Measurements from ENCODE around the gene FAM181A.
A peak's percentile ranks its signal among the peaks of the same experiment; 100 is the strongest.

Gene FAM181A

DNA sequence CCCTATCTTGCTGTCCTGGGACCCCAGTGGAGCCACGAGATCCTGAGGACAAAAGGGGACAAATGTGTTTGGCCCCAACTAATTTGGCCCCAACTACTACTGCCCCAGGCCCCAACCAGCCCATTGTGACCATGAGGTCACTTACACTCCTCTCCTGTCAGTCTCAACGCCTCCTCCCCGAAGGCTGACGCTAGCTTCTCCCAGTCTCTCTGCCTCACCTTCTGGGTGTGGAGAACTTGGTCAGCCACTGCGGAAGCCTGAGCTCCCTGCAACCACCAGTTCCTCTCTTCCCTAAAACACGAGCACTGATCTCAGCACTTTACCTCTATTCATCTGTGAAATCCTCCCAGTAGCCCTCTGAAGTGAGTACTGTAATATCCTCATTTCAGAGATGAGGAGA lies 13.3 kb downstream of the FAM181A start:
- no peaks in the 10 kb centered on the region for H3K27me3 ChIP-seq (ENCODE audit: insufficient read depth, poor library complexity, severe bottlenecking)
- no peak overlapping the region for H3K27ac ChIP-seq (replicated peaks)
- TF ChIP-seq POLR2AphosphoS5 (IDR thresholded peaks at IDR 0.05; ENCODE audit: low read depth) (no peak), SPI1 (IDR thresholded peaks at IDR 0.05; ENCODE audit: borderline replicate concordance, low read depth) (peak; percentile 77; the same call in 1 of the 2 replicates)
- TF ChIP-seq, protein P1, sequence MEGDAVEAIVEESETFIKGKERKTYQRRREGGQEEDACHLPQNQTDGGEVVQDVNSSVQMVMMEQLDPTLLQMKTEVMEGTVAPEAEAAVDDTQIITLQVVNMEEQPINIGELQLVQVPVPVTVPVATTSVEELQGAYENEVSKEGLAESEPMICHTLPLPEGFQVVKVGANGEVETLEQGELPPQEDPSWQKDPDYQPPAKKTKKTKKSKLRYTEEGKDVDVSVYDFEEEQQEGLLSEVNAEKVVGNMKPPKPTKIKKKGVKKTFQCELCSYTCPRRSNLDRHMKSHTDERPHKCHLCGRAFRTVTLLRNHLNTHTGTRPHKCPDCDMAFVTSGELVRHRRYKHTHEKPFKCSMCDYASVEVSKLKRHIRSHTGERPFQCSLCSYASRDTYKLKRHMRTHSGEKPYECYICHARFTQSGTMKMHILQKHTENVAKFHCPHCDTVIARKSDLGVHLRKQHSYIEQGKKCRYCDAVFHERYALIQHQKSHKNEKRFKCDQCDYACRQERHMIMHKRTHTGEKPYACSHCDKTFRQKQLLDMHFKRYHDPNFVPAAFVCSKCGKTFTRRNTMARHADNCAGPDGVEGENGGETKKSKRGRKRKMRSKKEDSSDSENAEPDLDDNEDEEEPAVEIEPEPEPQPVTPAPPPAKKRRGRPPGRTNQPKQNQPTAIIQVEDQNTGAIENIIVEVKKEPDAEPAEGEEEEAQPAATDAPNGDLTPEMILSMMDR (IDR thresholded peaks at IDR 0.05; ENCODE audit: insufficient read depth, low read length): no peak
- TF ChIP-seq, protein P2, sequence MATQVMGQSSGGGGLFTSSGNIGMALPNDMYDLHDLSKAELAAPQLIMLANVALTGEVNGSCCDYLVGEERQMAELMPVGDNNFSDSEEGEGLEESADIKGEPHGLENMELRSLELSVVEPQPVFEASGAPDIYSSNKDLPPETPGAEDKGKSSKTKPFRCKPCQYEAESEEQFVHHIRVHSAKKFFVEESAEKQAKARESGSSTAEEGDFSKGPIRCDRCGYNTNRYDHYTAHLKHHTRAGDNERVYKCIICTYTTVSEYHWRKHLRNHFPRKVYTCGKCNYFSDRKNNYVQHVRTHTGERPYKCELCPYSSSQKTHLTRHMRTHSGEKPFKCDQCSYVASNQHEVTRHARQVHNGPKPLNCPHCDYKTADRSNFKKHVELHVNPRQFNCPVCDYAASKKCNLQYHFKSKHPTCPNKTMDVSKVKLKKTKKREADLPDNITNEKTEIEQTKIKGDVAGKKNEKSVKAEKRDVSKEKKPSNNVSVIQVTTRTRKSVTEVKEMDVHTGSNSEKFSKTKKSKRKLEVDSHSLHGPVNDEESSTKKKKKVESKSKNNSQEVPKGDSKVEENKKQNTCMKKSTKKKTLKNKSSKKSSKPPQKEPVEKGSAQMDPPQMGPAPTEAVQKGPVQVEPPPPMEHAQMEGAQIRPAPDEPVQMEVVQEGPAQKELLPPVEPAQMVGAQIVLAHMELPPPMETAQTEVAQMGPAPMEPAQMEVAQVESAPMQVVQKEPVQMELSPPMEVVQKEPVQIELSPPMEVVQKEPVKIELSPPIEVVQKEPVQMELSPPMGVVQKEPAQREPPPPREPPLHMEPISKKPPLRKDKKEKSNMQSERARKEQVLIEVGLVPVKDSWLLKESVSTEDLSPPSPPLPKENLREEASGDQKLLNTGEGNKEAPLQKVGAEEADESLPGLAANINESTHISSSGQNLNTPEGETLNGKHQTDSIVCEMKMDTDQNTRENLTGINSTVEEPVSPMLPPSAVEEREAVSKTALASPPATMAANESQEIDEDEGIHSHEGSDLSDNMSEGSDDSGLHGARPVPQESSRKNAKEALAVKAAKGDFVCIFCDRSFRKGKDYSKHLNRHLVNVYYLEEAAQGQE (IDR thresholded peaks at IDR 0.05; ENCODE audit: insufficient replicate concordance, low read depth): no peak
- DNase-seq (ENCODE audit: low read depth in 1 of 2, low spot score in 1 of 2): peak in 1 of 2 experiments; percentile 73
- no peak overlapping the region for H3K4me3 ChIP-seq (replicated peaks; ENCODE audit: insufficient read depth, low read length)

DNA sequence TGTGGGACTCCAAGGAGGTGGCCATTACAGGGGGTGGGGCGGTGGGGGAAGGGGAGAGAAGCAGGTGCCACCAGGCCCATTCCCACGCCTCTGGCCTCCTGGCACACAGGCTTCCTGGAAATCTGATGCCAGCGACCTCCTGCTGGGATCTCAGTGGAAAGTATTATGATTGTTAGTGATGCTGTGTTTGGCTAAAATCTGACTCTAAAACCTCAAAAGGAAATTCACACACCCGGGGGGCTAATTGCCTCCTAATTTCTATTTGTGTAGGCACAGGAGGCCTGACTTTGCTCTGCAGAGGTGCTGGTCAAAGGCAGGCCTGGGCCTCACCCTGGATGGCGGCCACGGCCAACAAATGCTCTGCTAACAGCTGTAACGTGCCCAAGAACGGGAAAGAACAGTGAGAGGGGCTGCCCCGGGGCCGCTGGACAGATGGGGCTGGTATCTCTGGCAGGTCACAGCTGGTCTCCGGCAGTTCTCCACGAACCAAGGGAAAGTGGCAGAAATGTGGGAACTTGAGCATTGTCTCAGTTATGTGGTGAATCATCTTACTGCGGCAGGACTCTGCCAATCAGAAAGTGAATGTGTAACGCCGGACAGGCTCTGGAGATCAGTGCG lies 14.3 kb downstream of the FAM181A start:
- Histone ChIP-seq H3K4me3 (replicated peaks; ENCODE audit: insufficient read depth, low read length) (no peak overlapping the region), H3K27ac (replicated peaks) (no peak overlapping the region), H3K27me3 (ENCODE audit: insufficient read depth, poor library complexity, severe bottlenecking) (no peaks in the 10 kb centered on the region)
- TF ChIP-seq, protein P1 (IDR thresholded peaks at IDR 0.05; ENCODE audit: insufficient read depth, low read length): no peak
- TF ChIP-seq GABPA (IDR thresholded peaks at IDR 0.05; ENCODE audit: low read depth): no peak
- TF ChIP-seq SPI1 (IDR thresholded peaks at IDR 0.05; ENCODE audit: borderline replicate concordance, low read depth): no peak
- no peak for TF ChIP-seq POLR2AphosphoS5 (IDR thresholded peaks at IDR 0.05; ENCODE audit: low read depth)
- TF ChIP-seq, protein P2 (IDR thresholded peaks at IDR 0.05; ENCODE audit: insufficient replicate concordance, low read depth): no peak
- no peak for DNase-seq (ENCODE audit: low read depth in 1 of 2, low spot score in 1 of 2)

DNA sequence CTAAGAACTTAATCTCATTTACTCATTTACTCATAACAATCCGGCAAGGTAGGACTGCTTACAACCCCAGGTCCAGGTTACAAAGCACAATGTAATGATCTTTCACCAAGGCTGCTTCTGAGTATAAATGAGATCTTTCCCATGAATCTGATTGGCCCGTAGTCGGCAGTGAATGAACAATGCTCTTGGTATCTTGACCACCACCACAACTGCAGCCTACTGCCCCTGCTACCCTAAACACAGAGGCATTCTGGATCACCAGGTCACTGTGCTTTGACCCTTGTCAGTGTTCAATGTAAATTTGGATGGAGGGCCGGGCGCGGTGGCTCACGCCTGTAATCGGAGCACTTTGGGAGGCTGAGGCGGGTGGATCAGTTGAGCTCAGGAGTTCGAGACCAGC lies 15.9 kb downstream of the FAM181A start:
- no peak overlapping the region for H3K27ac ChIP-seq (replicated peaks)
- no peak overlapping the region for H3K4me3 ChIP-seq (replicated peaks; ENCODE audit: insufficient read depth, low read length)
- no peaks in the 10 kb centered on the region for H3K27me3 ChIP-seq (ENCODE audit: insufficient read depth, poor library complexity, severe bottlenecking)
- DNase-seq (ENCODE audit: low read depth in 1 of 2, low spot score in 1 of 2): no peak
- TF ChIP-seq GABPA (IDR thresholded peaks at IDR 0.05; ENCODE audit: low read depth): no peak
- TF ChIP-seq, protein P1 (IDR thresholded peaks at IDR 0.05; ENCODE audit: insufficient read depth, low read length): no peak
- TF ChIP-seq SPI1 (IDR thresholded peaks at IDR 0.05; ENCODE audit: borderline replicate concordance, low read depth): no peak
- TF ChIP-seq, protein P2 (IDR thresholded peaks at IDR 0.05; ENCODE audit: insufficient replicate concordance, low read depth): no peak
- no peak for TF ChIP-seq POLR2AphosphoS5 (IDR thresholded peaks at IDR 0.05; ENCODE audit: low read depth)
